Kidney capillary endothelial cell (primary cell): Measurements from ENCODE around the gene SLC4A5.
"Not testable (repeated sequence)": the region's sequence is repeated elsewhere in the genome, so short reads cannot be mapped to it uniquely, and the experiment has no call there.

Experiments
- DNase-seq: peaks from one replicate; pipeline ENCODE4 v3.0.0-alpha.2; 2018; ENCODE audit warnings: low spot score

Gene SLC4A5

DNA sequence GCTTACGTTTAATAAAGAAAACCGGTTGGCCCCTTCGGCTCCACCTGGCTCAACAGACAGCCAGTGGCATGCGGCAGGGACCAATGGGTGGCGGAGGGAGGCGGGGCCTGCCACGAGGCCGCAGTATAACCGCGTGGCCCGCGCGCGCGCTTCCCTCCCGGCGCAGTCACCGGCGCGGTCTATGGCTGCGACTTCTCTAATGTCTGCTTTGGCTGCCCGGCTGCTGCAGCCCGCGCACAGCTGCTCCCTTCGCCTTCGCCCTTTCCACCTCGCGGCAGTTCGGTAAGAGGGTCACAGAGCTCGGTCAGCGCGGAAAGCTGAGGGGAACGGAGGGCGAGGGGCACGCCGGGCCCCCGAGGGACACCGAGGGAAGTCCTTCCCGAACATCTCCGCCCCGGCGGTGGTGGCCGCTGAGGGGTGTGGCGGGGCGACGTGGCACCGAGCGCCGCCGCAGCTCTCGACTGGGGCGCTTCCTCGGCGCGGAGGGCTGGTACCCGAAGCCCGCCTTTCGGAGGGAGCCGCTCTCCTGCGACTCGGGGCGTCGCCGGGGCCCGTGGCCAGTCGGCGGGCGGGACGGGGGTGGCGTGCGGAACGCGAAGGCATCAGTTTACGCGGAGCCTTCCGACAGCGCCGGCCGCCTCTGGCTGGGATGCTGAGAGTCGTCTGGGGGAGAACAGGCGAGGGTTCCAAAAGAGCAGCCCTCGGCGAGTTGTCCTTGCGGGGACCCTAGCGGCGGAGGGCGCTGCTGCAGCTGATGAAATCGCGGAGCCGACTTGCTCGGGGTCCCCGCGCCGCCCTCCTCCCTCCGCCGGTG, 144.5 kb downstream of the SLC4A5 start, which contains the start of gene MTHFD2:
TSS of gene MTHFD2 (plus strand) at position 155 of the 814 bp plus-strand sequence. CDS start at position 182, 27 bp downstream.
- peak; percentile 90 for DNase-seq

DNA sequence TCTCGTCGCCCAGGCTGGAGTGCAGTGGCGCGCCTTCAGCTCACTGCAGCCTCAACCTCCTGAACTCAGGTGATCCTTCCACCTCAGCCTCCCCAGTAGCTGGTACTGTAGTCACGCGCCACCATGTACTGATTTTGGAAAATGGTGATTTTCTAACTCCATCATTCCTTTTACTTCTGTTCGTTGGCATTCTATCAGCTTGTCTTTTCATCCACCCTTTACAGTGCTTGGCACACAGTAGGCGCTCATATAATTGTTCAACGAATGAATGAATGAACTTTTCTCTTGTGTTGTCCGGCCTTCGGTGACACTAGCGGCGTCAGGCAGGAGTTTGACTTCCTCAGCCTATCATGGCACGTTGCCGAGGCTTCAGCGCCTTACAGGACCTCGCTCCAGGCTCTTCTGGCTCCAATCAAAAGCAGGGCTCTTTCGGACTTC, 145.2 kb downstream of the SLC4A5 start:
- no peak for DNase-seq

DNA sequence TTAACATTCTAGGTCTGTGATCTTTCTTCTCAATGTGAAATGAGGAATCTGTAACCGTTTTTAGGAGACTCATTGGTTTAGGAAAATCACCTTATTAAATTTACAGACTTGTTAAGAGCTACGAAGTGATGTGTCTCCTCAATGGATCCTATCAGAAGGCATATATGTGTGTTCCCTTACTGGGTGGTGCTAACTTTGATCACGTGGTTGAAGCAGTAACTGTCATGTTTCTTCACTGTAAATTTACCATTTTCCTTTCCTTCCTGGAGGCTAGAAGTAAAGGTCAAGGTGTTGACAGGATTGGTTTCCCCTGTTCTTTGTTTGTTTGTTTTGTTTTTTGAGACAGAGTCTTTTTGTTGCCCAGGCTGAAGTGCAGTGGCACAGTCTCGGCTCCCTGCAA, 146.2 kb downstream of the SLC4A5 start:
- no peak for DNase-seq

DNA sequence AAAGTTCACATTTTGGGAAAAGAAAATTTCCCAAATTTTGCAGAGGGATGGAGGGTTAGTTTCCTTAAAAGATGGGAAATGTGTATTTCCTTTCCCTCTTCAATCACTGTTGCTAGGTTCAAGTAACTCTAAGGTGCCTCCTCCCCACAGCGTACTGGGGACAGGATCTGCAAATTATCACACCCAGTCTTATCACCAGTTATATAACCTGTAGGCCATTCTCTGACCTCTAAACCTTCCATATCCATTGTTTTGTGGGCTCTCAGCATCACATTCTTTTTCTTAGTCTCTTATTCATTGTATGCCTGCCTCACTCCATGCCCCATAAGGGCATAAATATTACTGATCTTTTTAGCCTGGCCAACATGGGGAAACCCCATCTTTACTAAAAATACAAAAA, 148.4 kb downstream of the SLC4A5 start:
- no peak for DNase-seq

- DNase-seq, result no peak
Measured at GRCh38 chr2:74191596-74192380, 151.4 kb downstream of the SLC4A5 start.

- no peak for DNase-seq
Measured at GRCh38 chr2:74188696-74189095, 154.5 kb downstream of the SLC4A5 start.

- DNase-seq, result no peak
Measured at GRCh38 chr2:74188018-74188601, 155.1 kb downstream of the SLC4A5 start.

DNA sequence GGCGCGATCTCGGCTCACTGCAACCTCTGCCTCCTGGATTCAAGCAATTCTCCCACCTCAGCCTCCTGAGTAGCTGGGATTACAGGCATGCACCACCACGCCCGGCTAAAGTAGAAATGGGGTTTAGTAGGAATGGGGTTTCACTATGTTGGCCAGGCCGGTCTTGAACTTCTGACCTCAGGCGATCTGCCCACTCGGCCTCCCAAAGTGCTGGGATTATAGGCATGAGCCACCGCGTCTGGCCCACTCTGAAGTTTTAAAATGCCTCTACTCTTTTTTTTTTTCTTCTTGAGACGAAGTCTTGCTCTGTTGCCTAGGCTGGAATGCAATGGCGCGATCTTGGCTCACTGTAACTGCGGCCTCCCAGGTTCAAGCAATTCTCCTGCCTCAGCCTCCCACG, 156.5 kb downstream of the SLC4A5 start:
- DNase-seq, result not testable (repeated sequence)

DNA sequence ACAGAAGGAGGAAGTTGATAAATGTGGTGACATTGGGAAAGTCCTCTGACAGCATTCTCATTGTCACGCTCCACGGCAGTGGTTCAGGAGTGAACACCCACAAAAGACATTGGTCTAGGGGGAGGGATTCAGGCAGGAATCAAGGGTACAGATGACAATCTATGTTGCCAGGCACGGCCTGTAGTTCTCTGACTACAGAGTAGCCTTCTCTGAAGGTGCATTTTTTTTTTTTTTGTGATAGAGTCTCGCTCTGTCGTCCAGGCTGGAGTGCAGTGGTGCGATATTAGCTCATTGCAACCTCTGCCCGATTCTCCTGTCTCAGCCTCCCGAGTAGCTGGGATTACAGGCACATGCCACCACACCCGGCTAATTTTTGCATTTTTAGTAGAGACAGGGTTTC, 157.2 kb downstream of the SLC4A5 start:
- no peak for DNase-seq

- DNase-seq, result no peak
Measured at GRCh38 chr2:74183878-74184277, 159.3 kb downstream of the SLC4A5 start.

GRCh38 chr2:74181739-74182138, 161.5 kb downstream of the SLC4A5 start:
- no peak for DNase-seq

DNA sequence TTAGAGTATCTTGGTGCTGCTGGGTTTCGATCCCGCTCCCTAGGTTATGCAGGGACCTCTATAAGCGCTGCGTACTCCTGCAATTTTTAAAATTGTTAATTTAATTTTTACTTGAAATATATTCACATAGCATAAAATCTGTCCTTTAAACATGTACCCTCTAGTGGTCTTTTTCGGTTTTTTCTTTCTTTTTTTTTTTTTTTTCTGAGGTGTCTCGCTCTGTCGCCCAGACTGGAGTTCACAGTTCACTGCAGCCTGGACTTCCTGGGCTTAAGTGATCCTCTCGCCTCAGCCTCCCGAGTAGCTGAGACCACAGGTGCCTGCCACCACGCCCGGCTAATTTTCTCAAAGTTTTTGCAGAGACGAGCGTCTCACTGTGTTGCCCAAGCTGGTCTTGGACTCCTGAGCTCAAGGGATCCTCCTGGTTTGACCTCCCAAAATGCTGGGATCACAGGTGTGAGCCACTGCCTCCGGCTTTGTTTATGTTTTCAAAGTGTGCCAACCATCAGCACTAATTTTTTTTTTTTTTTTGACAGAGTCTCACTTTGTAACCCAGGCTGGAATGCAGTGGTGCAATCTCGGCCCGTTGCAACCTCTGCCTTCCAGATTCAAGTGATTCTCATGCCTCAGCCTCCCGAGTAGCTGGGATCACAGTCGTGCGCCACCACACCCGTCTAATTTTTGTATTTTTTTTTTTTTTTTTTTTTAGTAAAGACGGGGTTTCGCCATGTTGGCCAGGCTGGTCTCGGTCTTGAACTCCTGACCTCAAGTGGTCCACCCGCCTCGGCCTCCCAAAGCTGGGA, 164.0 kb downstream of the SLC4A5 start:
- DNase-seq, result no peak

GRCh38 chr2:74178211-74179062, 164.8 kb downstream of the SLC4A5 start, which contains the start of gene MOB1A:
MOB1A (minus strand) TSS chr2:74178879; CDS start chr2:74178674, 205 bp downstream.
- DNase-seq, result peak; percentile 99

DNA sequence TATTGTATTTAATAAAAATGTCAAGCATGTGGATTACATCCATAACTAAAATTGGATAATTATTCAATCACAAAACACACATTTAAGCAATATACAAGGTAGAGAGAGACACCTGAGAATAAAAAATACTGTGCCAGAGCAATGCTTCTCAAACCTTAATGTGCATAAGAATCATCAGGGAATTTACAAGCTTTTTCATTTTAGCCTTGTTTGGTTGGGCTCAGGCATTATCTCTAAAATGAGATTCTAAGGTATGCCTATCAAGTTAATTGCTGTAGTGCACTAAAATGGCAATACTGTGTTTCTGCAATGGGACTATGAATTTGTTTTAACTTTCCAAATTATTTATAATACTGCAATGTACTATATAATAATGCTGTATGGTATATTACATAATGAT, 165.5 kb downstream of the SLC4A5 start:
- DNase-seq, result no peak

DNA sequence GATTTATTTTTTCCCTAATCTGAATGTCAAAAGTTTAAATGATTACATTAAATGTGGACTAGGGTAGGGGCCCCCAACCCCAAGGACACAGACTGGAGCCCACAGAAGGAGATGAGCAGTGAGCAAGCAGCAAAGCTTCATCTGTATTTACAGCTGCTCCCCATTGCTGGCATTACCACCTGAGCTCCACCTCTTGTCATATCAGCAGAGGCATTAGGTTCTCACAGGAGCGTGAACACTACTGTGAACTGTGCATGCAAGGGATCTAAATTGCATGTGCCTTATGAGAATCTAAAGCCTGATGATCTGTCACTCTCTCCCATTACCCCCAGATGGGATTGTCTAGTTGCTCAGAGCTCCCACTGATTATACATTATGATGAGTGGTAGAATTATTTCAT, 168.3 kb downstream of the SLC4A5 start:
- no peak for DNase-seq

- DNase-seq, result no peak
Measured at GRCh38 chr2:74168739-74169138, 174.5 kb downstream of the SLC4A5 start.
